T47D (cell line): ENCODE results near the gene GAS2L3.
"Not testable (repeated sequence)": the region's sequence is repeated elsewhere in the genome, so short reads cannot be mapped to it uniquely, and the experiment has no call there.

ENCODE experiments used
- DNase-seq, 2 experiments: peaks; one replicate each; pipeline versions ENCODE4 v3.0.0 to v3.0.0-alpha.2; 2011 to 2012; ENCODE audit warnings: low read depth in 1 of 2, low spot score in 1 of 2
- JUND ChIP-seq: IDR thresholded peaks from 2 replicates; pipeline ENCODE4 v1.6.1; 2012; ENCODE audit warnings: low read depth
- in situ Hi-C: cut with HindIII; loops from 2 replicates; pipeline ENCODE4 v1.10.0; 2016; ENCODE audit warnings: low sequenced_read_pairs, low pct_unique_long_range_greater_than_20kb

The GAS2L3 gene

GRCh38 chr12:100584256-100584655, 10.8 kb downstream of the GAS2L3 start:
- no peak for TF ChIP-seq JUND
- no peak for DNase-seq
- in situ Hi-C loops, result no loop called here

- DNase-seq, result no peak
- TF ChIP-seq JUND, result no peak
- in situ Hi-C loops, result no loop called here
Observed at GRCh38 chr12:100591979-100592378, 18.5 kb downstream of the GAS2L3 start.

- no peak for DNase-seq
- TF ChIP-seq JUND, result no peak
- in situ Hi-C loops, result no loop called here
Observed at GRCh38 chr12:100593490-100593889, 20.0 kb downstream of the GAS2L3 start.

- in situ Hi-C loops, result no loop called here
- DNase-seq, result no peak
- TF ChIP-seq JUND, result 0 out of 2 replicates have a peak, but pooled peaks have one; percentile 13
Observed at GRCh38 chr12:100601626-100602025, 28.1 kb downstream of the GAS2L3 start.

- DNase-seq, in situ Hi-C loops: not testable (repeated sequence)
Observed at GRCh38 chr12:100602997-100603396, 29.5 kb downstream of the GAS2L3 start.

- in situ Hi-C loops, result no loop called here
- DNase-seq, result no peak
- TF ChIP-seq JUND, result no peak
Observed at GRCh38 chr12:100608776-100609175, 35.3 kb downstream of the GAS2L3 start.

GRCh38 chr12:100610666-100611430, 37.4 kb downstream of the GAS2L3 start:
- DNase-seq, result no peak
- in situ Hi-C loops, result no loop called here
- no peak for TF ChIP-seq JUND

- in situ Hi-C loops, result no loop called here
- no peak for DNase-seq
- TF ChIP-seq JUND, result no peak
Observed at GRCh38 chr12:100612606-100613005, 39.1 kb downstream of the GAS2L3 start.

- TF ChIP-seq JUND, result no peak
- no peak for DNase-seq
- in situ Hi-C loops, result no loop called here
Observed at GRCh38 chr12:100624571-100624970, 51.1 kb downstream of the GAS2L3 start.

GRCh38 chr12:100632445-100632892, 59.0 kb downstream of the GAS2L3 start:
- peak in 1 of 2 experiments; percentile 9 for DNase-seq
- no peak for TF ChIP-seq JUND
- in situ Hi-C loops, result no loop called here

GRCh38 chr12:100633082-100633785, 59.8 kb downstream of the GAS2L3 start:
- DNase-seq, in situ Hi-C loops: not testable (repeated sequence)

- in situ Hi-C loops, result no loop called here
- no peak for DNase-seq
- no peak for TF ChIP-seq JUND
Observed at GRCh38 chr12:100643246-100643645, 69.8 kb downstream of the GAS2L3 start.

GRCh38 chr12:100646896-100647295, 73.4 kb downstream of the GAS2L3 start:
- no peak for TF ChIP-seq JUND

More at GRCh38 chr12:100646896-100647295, 73.4 kb downstream of the GAS2L3 start:
- no peak for DNase-seq
- in situ Hi-C loops, result no loop called here
